Measurements from ENCODE around the gene HEBP1.
A peak's percentile ranks its signal among the peaks of the same experiment; 100 is the strongest.

HEBP1 gene

GRCh38 chr12:13023811-13024530, 23.9 kb upstream of the HEBP1 start:
- DNase-seq: peak; percentile 55 to 85 (median 70)

GRCh38 chr12:13022851-13023271, 22.8 kb upstream of the HEBP1 start:
- DNase-seq: no peak

- no peak for DNase-seq
Measured at GRCh38 chr12:13011098-13011497, 11.0 kb upstream of the HEBP1 start.

- DNase-seq: no peak
Measured at GRCh38 chr12:13008741-13009380, 8.8 kb upstream of the HEBP1 start.

- DNase-seq: no peak
Measured at GRCh38 chr12:13007496-13008233, 7.6 kb upstream of the HEBP1 start.

GRCh38 chr12:13005649-13006048, 5.6 kb upstream of the HEBP1 start:
- no peak for DNase-seq

GRCh38 chr12:13004986-13005385, 4.9 kb upstream of the HEBP1 start:
- DNase-seq: no peak

GRCh38 chr12:13004361-13004760, 4.3 kb upstream of the HEBP1 start:
- DNase-seq: peak; percentile 44 to 70 (median 64)

GRCh38 chr12:13002301-13003097, 2.4 kb upstream of the HEBP1 start:
- DNase-seq: no peak

- no peak for DNase-seq
Measured at GRCh38 chr12:13001775-13002040, 1.6 kb upstream of the HEBP1 start.

- DNase-seq: peak; percentile 68 to 87 (median 76)
Measured at GRCh38 chr12:13000925-13001774, 1.1 kb upstream of the HEBP1 start.

GRCh38 chr12:13000616-13000924, 505 bp upstream of the HEBP1 start:
- DNase-seq: peak in 3 of 4 experiments; percentile 29 to 66 (median 41)

GRCh38 chr12:12999271-12999958, 650 bp downstream of the HEBP1 start:
- no peak for DNase-seq

- DNase-seq: no peak
Measured at GRCh38 chr12:12998248-12998647, 1.8 kb downstream of the HEBP1 start.

GRCh38 chr12:12997734-12998133, 2.3 kb downstream of the HEBP1 start:
- no peak for DNase-seq

- DNase-seq: no peak
Measured at GRCh38 chr12:12997156-12997555, 2.9 kb downstream of the HEBP1 start.

- no peak for DNase-seq
Measured at GRCh38 chr12:12996209-12996608, 3.9 kb downstream of the HEBP1 start.

GRCh38 chr12:12995088-12995487, 5.0 kb downstream of the HEBP1 start:
- DNase-seq: no peak

GRCh38 chr12:12993367-12993766, 6.7 kb downstream of the HEBP1 start:
- no peak for DNase-seq

GRCh38 chr12:12992418-12993130, 7.5 kb downstream of the HEBP1 start:
- DNase-seq: peak; percentile 75 to 88 (median 85)
